ENCODE data around the gene HHLA2. TPM values are rescaled to one million over a fixed set of nuclear protein-coding genes. Genes with fewer than 3 reads are reported as not detected.

The HHLA2 gene
- polyA plus RNA-seq, 3 donors: 0.13 TPM; not detected in 2

GRCh38 chr3:108334701-108335100, 38.4 kb downstream of the HHLA2 start:
- Histone ChIP-seq H2AFZ (ENCODE audit: insufficient read depth, low read depth, low read length, poor library complexity, severe bottlenecking) (no peak overlapping the region), H3K4me2 (replicated peaks; ENCODE audit: extremely low read depth, low read length, poor library complexity, severe bottlenecking) (no peak overlapping the region), H3K4me1 (ENCODE audit: control insufficient read depth in 1 of 2, insufficient read depth in 2 of 2, low read length in 2 of 2) (no peaks in the 10 kb centered on the region), H3K9me3 (replicated peaks in 1 of 2; ENCODE audit: control insufficient read depth in 1 of 2, insufficient read depth in 1 of 2, low read length in 2 of 2) (no peaks in the 10 kb centered on the region), H3K9ac (ENCODE audit: insufficient read depth, low read length, poor library complexity, severe bottlenecking) (no peak overlapping the region), H4K20me1 (ENCODE audit: insufficient read depth, low read length) (no peaks in the 10 kb centered on the region), H3K27ac (ENCODE audit: low read depth in 1 of 2, low read length in 2 of 2) (no peak overlapping the region), H3K36me3 (replicated peaks in 1 of 2; ENCODE audit: control insufficient read depth in 1 of 2, insufficient read depth in 2 of 2, low read length in 2 of 2) (no peaks in the 10 kb centered on the region), H3K79me2 (ENCODE audit: insufficient read depth, low read length) (no peaks in the 10 kb centered on the region), H3K4me3 (replicated peaks in 1 of 3; ENCODE audit: low read depth in 2 of 3, low read length in 3 of 3) (no peak overlapping the region), H3K27me3 (ENCODE audit: control insufficient read depth in 2 of 2, insufficient read depth in 2 of 2, low read length in 2 of 2) (no peaks in the 10 kb centered on the region)
- H3K4me1 Mint-ChIP-seq: peaks cover 1% of the 10 kb centered on the region
- no peaks in the 10 kb centered on the region for H3K27me3 Mint-ChIP-seq (ENCODE audit: low read depth in 3 of 3)
- H3K27ac Mint-ChIP-seq: no peak overlapping the region
- TF ChIP-seq CTCF (IDR thresholded peaks at IDR 0.05): no peak
- 100% methylated on average over 1 of the region's 1 CpG for WGBS (ENCODE audit: insufficient coverage)
- no peak overlapping the region for H3K4me3 Mint-ChIP-seq
- no peaks in the 10 kb centered on the region for H3K36me3 Mint-ChIP-seq
- H3K9me3 Mint-ChIP-seq: no peaks in the 10 kb centered on the region
- no peak for DNase-seq
- intact Hi-C loops (cut with micrococcal nuclease): no loop called here

DNA sequence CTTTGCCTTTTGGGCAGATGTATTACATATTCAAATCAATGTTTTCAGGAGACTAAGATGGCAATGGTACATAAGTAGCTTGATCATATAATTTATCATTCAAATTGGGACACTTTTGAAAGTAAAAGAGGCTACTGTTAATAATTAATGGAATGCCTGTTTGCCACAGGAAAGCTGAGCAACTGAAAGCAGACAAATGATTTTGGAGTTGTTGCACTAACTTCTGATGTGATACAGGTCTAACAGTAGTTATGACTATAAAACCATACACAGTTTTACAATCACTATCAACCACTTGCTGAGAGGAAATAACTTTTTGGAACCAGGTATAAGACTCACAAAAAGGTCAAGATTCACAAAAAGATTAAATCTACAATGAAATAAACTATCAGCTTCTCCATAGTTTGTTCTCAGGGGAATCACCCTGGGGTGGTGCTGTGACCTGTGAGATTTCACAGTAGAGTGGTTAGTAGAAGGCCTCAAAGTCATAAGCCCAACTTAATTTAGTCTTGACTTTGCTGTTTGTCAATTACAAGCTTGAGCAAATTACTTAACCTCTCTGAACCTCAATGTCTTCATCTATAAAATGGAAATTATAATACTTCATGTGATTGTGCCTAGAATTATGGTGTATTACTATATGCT, 42.7 kb downstream of the HHLA2 start:
- H3K27ac Mint-ChIP-seq: no peak overlapping the region
- no peaks in the 10 kb centered on the region for H3K79me2 ChIP-seq (ENCODE audit: insufficient read depth, low read length)
- TF ChIP-seq CTCF (IDR thresholded peaks at IDR 0.05): no peak
- no peak overlapping the region for H3K4me3 ChIP-seq (replicated peaks in 1 of 3; ENCODE audit: low read depth in 2 of 3, low read length in 3 of 3)
- H3K36me3 Mint-ChIP-seq: no peaks in the 10 kb centered on the region
- no peak overlapping the region for H3K9ac ChIP-seq (ENCODE audit: insufficient read depth, low read length, poor library complexity, severe bottlenecking)
- intact Hi-C loops (cut with micrococcal nuclease): no loop called here
- H3K27me3 ChIP-seq (ENCODE audit: control insufficient read depth in 2 of 2, insufficient read depth in 2 of 2, low read length in 2 of 2): no peaks in the 10 kb centered on the region
- no peak overlapping the region for H3K27ac ChIP-seq (ENCODE audit: low read depth in 1 of 2, low read length in 2 of 2)
- no peak overlapping the region for H3K4me3 Mint-ChIP-seq
- no peak overlapping the region for H2AFZ ChIP-seq (ENCODE audit: insufficient read depth, low read depth, low read length, poor library complexity, severe bottlenecking)
- H3K9me3 ChIP-seq (replicated peaks in 1 of 2; ENCODE audit: control insufficient read depth in 1 of 2, insufficient read depth in 1 of 2, low read length in 2 of 2): no peaks in the 10 kb centered on the region
- no peak overlapping the region for H3K4me2 ChIP-seq (replicated peaks; ENCODE audit: extremely low read depth, low read length, poor library complexity, severe bottlenecking)
- no peaks in the 10 kb centered on the region for H4K20me1 ChIP-seq (ENCODE audit: insufficient read depth, low read length)
- no peaks in the 10 kb centered on the region for H3K4me1 ChIP-seq (ENCODE audit: control insufficient read depth in 1 of 2, insufficient read depth in 2 of 2, low read length in 2 of 2)
- no peaks in the 10 kb centered on the region for H3K36me3 ChIP-seq (replicated peaks in 1 of 2; ENCODE audit: control insufficient read depth in 1 of 2, insufficient read depth in 2 of 2, low read length in 2 of 2)
- no peaks in the 10 kb centered on the region for H3K9me3 Mint-ChIP-seq
- peaks cover 0 to 2% (median 0%) of the 10 kb centered on the region in 3 donors for H3K27me3 Mint-ChIP-seq (ENCODE audit: low read depth in 3 of 3)
- H3K4me1 Mint-ChIP-seq: peaks cover 1% of the 10 kb centered on the region
- DNase-seq: no peak
